IMR-90 (cell line): ENCODE measurements around the gene METTL22. TPM values are rescaled to one million over a fixed set of nuclear protein-coding genes. Genes with fewer than 3 reads are reported as not detected.

Experiments used
- ATAC-seq: fragments of 200-7000 bp; cut with Tn5 transposase; 2 replicates; pipeline ENCODE4 v1.9.1; 2020; ENCODE audit warnings: low read depth, mild to moderate bottlenecking, moderate library complexity
- BruUV-seq: library from RNA; stranded (reverse); fragments of 400-500 nt; replicated peaks from 2 replicates; lab custom pipeline; 2021; lab: Mats Ljungman, UMichigan
- CTCF ChIA-PET: fragments of 300-600 bp; formaldehyde crosslinking; extraction: SDS; loops from one replicate; lab custom pipeline; 2021; ENCODE audit warnings: antibody characterized with exemption; lab: Yijun Ruan, JAX
- POLR2A ChIA-PET: fragments of 300-600 bp; sonication (Branson Sonifier 250); formaldehyde crosslinking; loops from one replicate; lab custom pipeline; 2022; ENCODE audit warnings: antibody characterized with exemption; ENCODE audit not compliant: unreplicated experiment; lab: Charles Lee
- DNase-seq: peaks from one replicate; pipeline ENCODE4 v3.0.0; 2013
- H2AFZ ChIP-seq: replicated peaks from 2 replicates; pipeline ENCODE3; 2013; ENCODE audit warnings: low read length, mild to moderate bottlenecking; ENCODE audit not compliant: poor library complexity
- H2AK5ac ChIP-seq: 2 replicates; pipeline ENCODE4 v1.6.1; 2013; ENCODE audit warnings: low read depth, low read length, inconsistent platforms
- H2AK9ac ChIP-seq: replicated peaks from 2 replicates; pipeline ENCODE3; 2013; ENCODE audit warnings: mild to moderate bottlenecking, low read depth, low read length, moderate library complexity; ENCODE audit not compliant: poor library complexity
- H2BK120ac ChIP-seq: 2 replicates; pipeline ENCODE4 v1.6.1; 2013; ENCODE audit warnings: low read depth, low read length, inconsistent platforms
- H2BK15ac ChIP-seq: 3 replicates; pipeline ENCODE4 v1.6.1; 2013; ENCODE audit warnings: low read depth, low read length, inconsistent platforms
- H2BK20ac ChIP-seq: 2 replicates; pipeline ENCODE4 v1.6.1; 2013; ENCODE audit warnings: low read depth, mild to moderate bottlenecking, inconsistent platforms, low read length, moderate library complexity
- H2BK5ac ChIP-seq: 2 replicates; pipeline ENCODE4 v1.6.1; 2013; ENCODE audit warnings: mild to moderate bottlenecking, low read depth, low read length, inconsistent platforms; ENCODE audit not compliant: poor library complexity, severe bottlenecking
- H3K14ac ChIP-seq: replicated peaks from 2 replicates; pipeline ENCODE4 v1.6.1; 2013; ENCODE audit warnings: low read depth, low read length, inconsistent platforms
- H3K18ac ChIP-seq: 2 replicates; pipeline ENCODE4 v1.6.1; 2013; ENCODE audit warnings: low read depth, low read length, control low read depth
- H3K23ac ChIP-seq: 2 replicates; pipeline ENCODE4 v1.6.1; 2013; ENCODE audit warnings: low read depth, low read length, inconsistent platforms
- H3K27ac ChIP-seq: 2 replicates; pipeline ENCODE4 v1.5.1; 2013; ENCODE audit warnings: mild to moderate bottlenecking, control low read depth, low read length; ENCODE audit not compliant: insufficient read depth
- H3K27me3 ChIP-seq: 2 replicates; pipeline ENCODE4 v1.6.1; 2013; ENCODE audit warnings: low read length; ENCODE audit not compliant: control insufficient read depth, insufficient read depth
- H3K36me3 ChIP-seq: 2 replicates; pipeline ENCODE4 v1.6.1; 2013; ENCODE audit warnings: low read length, mixed read lengths; ENCODE audit not compliant: control insufficient read depth, insufficient read depth
- H3K4ac ChIP-seq: 2 replicates; pipeline ENCODE4 v1.6.1; 2013; ENCODE audit warnings: low read depth, low read length, inconsistent platforms
- H3K4me1 ChIP-seq: 2 replicates; pipeline ENCODE4 v1.6.1; 2013; ENCODE audit warnings: low read length, mixed read lengths; ENCODE audit not compliant: control insufficient read depth, insufficient read depth
- H3K4me2 ChIP-seq: 2 replicates; pipeline ENCODE4 v1.6.1; 2013; ENCODE audit warnings: low read depth, mild to moderate bottlenecking, control low read depth, low read length, moderate library complexity
- H3K4me3 ChIP-seq: 2 replicates; pipeline ENCODE4 v1.5.1; 2013; ENCODE audit warnings: low read depth, mild to moderate bottlenecking, control low read depth, low read length, moderate library complexity; ENCODE audit not compliant: insufficient read depth
- H3K56ac ChIP-seq: 2 replicates; pipeline ENCODE4 v1.6.1; 2013; ENCODE audit warnings: low read length, inconsistent platforms; ENCODE audit not compliant: insufficient read depth; ENCODE audit errors: extremely low read depth
- H3K79me1 ChIP-seq, 2 experiments: 2 replicates each; pipeline ENCODE4 v1.6.1; 2013; ENCODE audit warnings: low read length in 2 of 2, inconsistent platforms in 1 of 2, low read depth in 1 of 2
- H3K9ac ChIP-seq: 2 replicates; pipeline ENCODE4 v1.6.1; 2013; ENCODE audit warnings: low read depth, low read length, control low read depth
- H3K9me1 ChIP-seq: 2 replicates; pipeline ENCODE4 v1.6.1; 2013; ENCODE audit warnings: low read length, inconsistent platforms; ENCODE audit not compliant: insufficient read depth
- H3K9me3 ChIP-seq: 2 replicates; pipeline ENCODE4 v1.6.1; 2013; ENCODE audit warnings: low read length; ENCODE audit not compliant: control insufficient read depth, insufficient read depth
- H4K20me1 ChIP-seq: 2 replicates; pipeline ENCODE4 v1.6.1; 2013; ENCODE audit warnings: low read length, inconsistent platforms; ENCODE audit not compliant: insufficient read depth
- H4K5ac ChIP-seq: 2 replicates; pipeline ENCODE4 v1.6.1; 2013; ENCODE audit warnings: mild to moderate bottlenecking, low read depth, low read length, control low read depth
- H4K8ac ChIP-seq, 2 experiments: 2 replicates each; pipeline ENCODE4 v1.6.1; 2013; ENCODE audit warnings: low read depth in 2 of 2, low read length in 2 of 2, control low read depth in 1 of 2, inconsistent platforms in 1 of 2
- H4K91ac ChIP-seq: 2 replicates; pipeline ENCODE4 v1.6.1; 2013; ENCODE audit warnings: low read depth, low read length, inconsistent platforms; ENCODE audit not compliant: insufficient read depth
- BHLHE40 ChIP-seq: fragments of 150-350 bp; IDR thresholded peaks from 2 replicates; pipeline ENCODE4 v1.6.1; 2016; ENCODE audit warnings: mild to moderate bottlenecking, low read depth, low read length
- CEBPB ChIP-seq: IDR thresholded peaks from 2 replicates; pipeline ENCODE4 v1.6.1; 2012; ENCODE audit warnings: low read depth, low read length, improper control_type of control experiment
- CHD1 ChIP-seq: IDR thresholded peaks from 2 replicates; pipeline ENCODE4 v1.6.1; 2012; ENCODE audit warnings: low read depth, low read length, improper control_type of control experiment
- FOS ChIP-seq: fragments of 150-350 bp; IDR thresholded peaks from 2 replicates; pipeline ENCODE4 v1.6.1; 2016; ENCODE audit warnings: low read depth, low read length
- MAFK ChIP-seq: IDR thresholded peaks from 2 replicates; pipeline ENCODE4 v1.6.1; 2012; ENCODE audit warnings: low read depth, low read length, improper control_type of control experiment
- MAZ ChIP-seq: IDR thresholded peaks from 2 replicates; pipeline ENCODE4 v1.6.1; 2012; ENCODE audit warnings: low read depth, mild to moderate bottlenecking, low read length, improper control_type of control experiment, moderate library complexity, borderline replicate concordance
- MXI1 ChIP-seq: IDR thresholded peaks from 2 replicates; pipeline ENCODE4 v1.6.1; 2012; ENCODE audit warnings: low read depth, mild to moderate bottlenecking, low read length, moderate library complexity, borderline replicate concordance
- NFE2L2 ChIP-seq: fragments of 150-350 bp; IDR thresholded peaks from 2 replicates; pipeline ENCODE4 v1.6.1; 2016; ENCODE audit warnings: low read depth, mild to moderate bottlenecking, low read length
- POLR2A ChIP-seq: IDR thresholded peaks from 2 replicates; pipeline ENCODE4 v1.6.1; 2012; ENCODE audit warnings: mild to moderate bottlenecking, low read depth, low read length
- RAD21 ChIP-seq: IDR thresholded peaks from 2 replicates; pipeline ENCODE4 v1.6.1; 2012; ENCODE audit warnings: low read length, improper control_type of control experiment
- RCOR1 ChIP-seq: IDR thresholded peaks from 2 replicates; pipeline ENCODE4 v1.6.1; 2012; ENCODE audit warnings: mild to moderate bottlenecking, low read length, improper control_type of control experiment; ENCODE audit not compliant: insufficient replicate concordance
- RFX5 ChIP-seq: IDR thresholded peaks from 2 replicates; pipeline ENCODE4 v1.8.0; 2012; ENCODE audit warnings: low read depth, mild to moderate bottlenecking, low read length, moderate library complexity
- SMC3 ChIP-seq: fragments of 150-350 bp; IDR thresholded peaks from 2 replicates; pipeline ENCODE4 v1.6.1; 2016; ENCODE audit warnings: low read depth, mild to moderate bottlenecking, antibody characterized with exemption, low read length, moderate library complexity
- WGBS, 2 experiments: methylation state at CpG; one replicate each; pipeline versions ENCODE4 v1.1.5 to v1.1.7; 2013; ENCODE audit warnings: missing lambda C conversion rate in 2 of 2; ENCODE audit not compliant: insufficient read length in 1 of 2; ENCODE audit errors: extremely low coverage in 2 of 2; 5-methylcytosine and 5-hydroxymethylcytosine counted together
- dilution Hi-C: fragments of 300-500 bp; cut with HindIII; formaldehyde crosslinking; loops from one replicate; pipeline ENCODE4 v1.14.3; 2018; ENCODE audit warnings: low sequenced_read_pairs; ENCODE audit not compliant: unreplicated experiment
- in situ Hi-C: fragments of 300-500 bp; cut with MboI; formaldehyde crosslinking; loops from 3 replicates; pipeline ENCODE4 v1.14.3; 2019; ENCODE audit warnings: low sequenced_read_pairs, inconsistent platforms, mixed read lengths
- intact Hi-C: fragments of 100-400 bp; cut with micrococcal nuclease; formaldehyde crosslinking; loops from 2 replicates; pipeline ENCODE4 v1.10.0; 2022
- polyA plus RNA-seq, 3 experiments: library from polyadenylated mRNA; depleted of rRNA; stranded (reverse); fragments of >200 nt; gene quantifications; 2 replicates each; pipeline ENCODE4 v1.2.3, GENCODE V29; 2012; ENCODE audit warnings: low replicate concordance in 1 of 3
- total RNA-seq: library from RNA; depleted of rRNA; stranded (reverse); fragments of >200 nt; gene quantifications from 2 replicates; pipeline ENCODE4 v1.2.3, GENCODE V29; 2012
- TF ChIP-seq, protein P1 (sequence below): fragments of 150-350 bp; IDR thresholded peaks from 2 replicates; pipeline ENCODE4 v1.6.1; 2017; ENCODE audit warnings: mild to moderate bottlenecking, antibody characterized with exemption, low read length, low read depth
- TF ChIP-seq, protein P2 (sequence below): conservative IDR thresholded peaks from 2 replicates; pipeline ENCODE4 v1.5.1; 2012; ENCODE audit warnings: mild to moderate bottlenecking, low read depth, low read length, improper control_type of control experiment

Gene METTL22
- total and polyA plus RNA-seq, 2 of the 4 experiments (the other 2 are of a cell fraction): 27.2 to 51.2 TPM

DNA sequence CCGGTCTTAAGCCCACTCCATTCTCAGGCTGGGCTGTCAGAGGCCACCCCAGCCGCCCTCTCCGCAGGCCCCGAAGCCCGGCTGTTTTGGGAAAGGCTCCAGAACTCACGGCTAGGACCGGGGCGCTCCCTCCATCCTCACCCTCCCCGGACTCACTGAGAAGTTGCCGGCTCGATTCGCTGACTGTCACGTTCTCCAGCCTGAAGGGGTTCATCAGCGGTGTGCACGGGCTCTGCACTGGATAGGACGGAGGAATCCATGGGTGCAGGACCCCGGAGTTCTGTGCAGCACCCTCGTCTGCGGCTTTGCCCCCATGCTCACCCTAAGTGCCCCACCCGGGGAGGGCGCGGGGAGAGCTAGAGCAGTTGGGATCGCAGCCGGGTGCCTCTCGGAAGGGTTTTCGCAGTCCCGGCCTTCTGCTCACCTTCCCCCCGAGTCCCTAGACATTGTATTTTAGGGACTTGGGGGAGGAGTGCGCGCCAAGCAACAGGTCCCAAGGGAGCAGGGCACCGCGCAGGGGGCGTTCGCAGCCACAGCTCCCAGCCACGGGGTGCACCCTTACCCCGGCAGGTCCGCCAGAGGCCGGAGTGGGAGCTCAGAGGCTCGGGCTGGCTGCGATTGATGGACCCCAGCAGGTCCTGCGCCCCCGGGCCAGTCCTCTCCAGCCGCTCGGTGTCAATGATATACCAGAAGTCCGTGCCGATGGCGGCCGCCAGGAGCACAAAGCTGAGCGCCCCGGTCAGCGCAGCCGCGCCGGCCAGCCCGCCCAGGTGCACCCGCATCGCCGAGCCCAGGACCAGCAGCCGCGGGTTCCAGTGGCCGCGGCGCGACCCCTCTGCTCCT, 32.2 kb upstream of the METTL22 start:
- dilution Hi-C loops: no loop called here
- intact Hi-C loops: no loop called here
- no TSS peak for BruUV-seq
- H3K18ac ChIP-seq: no peak overlapping the region
- H4K5ac ChIP-seq: no peak overlapping the region
- ATAC-seq (no peak; the same call in 1 of the 2 replicates), DNase-seq (no peak)
- no peaks in the 10 kb centered on the region for H4K20me1 ChIP-seq
- H2BK20ac ChIP-seq: no peak overlapping the region
- no peak overlapping the region for H3K4me2 ChIP-seq
- H2BK5ac ChIP-seq: no peak overlapping the region
- no peak overlapping the region for H2BK15ac ChIP-seq
- no peaks in the 10 kb centered on the region for H3K4me1 ChIP-seq
- H3K79me1 ChIP-seq: no peaks in the 10 kb centered on the region
- no peak overlapping the region for H4K8ac ChIP-seq
- no peak overlapping the region for H3K4me3 ChIP-seq
- no peak overlapping the region for H4K91ac ChIP-seq
- H3K9ac ChIP-seq: no peak overlapping the region
- H3K27me3 ChIP-seq: peaks cover 32% of the 10 kb centered on the region
- H3K56ac ChIP-seq: no peak overlapping the region
- H3K23ac ChIP-seq: no peak overlapping the region
- WGBS, 2 experiments: 1% methylated on average over 47 of the region's 64 CpGs; no CpG with 5 or more reads in 1 of the 2 experiments
- H2BK120ac ChIP-seq: no peak overlapping the region
- H3K9me1 ChIP-seq: no peaks in the 10 kb centered on the region
- H3K4ac ChIP-seq: no peak overlapping the region
- POLR2A ChIA-PET: no interaction called here
- no peak overlapping the region for H2AFZ ChIP-seq
- no peaks in the 10 kb centered on the region for H3K36me3 ChIP-seq
- H3K9me3 ChIP-seq: peaks cover 2% of the 10 kb centered on the region; the same call in 1 of the 2 replicates
- TF ChIP-seq RFX5 (no peak), NFE2L2 (no peak), MAZ (no peak), RAD21 (no peak), MXI1 (no peak), CHD1 (no peak), RCOR1 (no peak), FOS (no peak), POLR2A (no peak), CEBPB (no peak), MAFK (no peak), BHLHE40 (no peak), SMC3 (no peak)
- TF ChIP-seq, protein P1, sequence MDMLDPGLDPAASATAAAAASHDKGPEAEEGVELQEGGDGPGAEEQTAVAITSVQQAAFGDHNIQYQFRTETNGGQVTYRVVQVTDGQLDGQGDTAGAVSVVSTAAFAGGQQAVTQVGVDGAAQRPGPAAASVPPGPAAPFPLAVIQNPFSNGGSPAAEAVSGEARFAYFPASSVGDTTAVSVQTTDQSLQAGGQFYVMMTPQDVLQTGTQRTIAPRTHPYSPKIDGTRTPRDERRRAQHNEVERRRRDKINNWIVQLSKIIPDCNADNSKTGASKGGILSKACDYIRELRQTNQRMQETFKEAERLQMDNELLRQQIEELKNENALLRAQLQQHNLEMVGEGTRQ: no peak
- TF ChIP-seq, protein P2, sequence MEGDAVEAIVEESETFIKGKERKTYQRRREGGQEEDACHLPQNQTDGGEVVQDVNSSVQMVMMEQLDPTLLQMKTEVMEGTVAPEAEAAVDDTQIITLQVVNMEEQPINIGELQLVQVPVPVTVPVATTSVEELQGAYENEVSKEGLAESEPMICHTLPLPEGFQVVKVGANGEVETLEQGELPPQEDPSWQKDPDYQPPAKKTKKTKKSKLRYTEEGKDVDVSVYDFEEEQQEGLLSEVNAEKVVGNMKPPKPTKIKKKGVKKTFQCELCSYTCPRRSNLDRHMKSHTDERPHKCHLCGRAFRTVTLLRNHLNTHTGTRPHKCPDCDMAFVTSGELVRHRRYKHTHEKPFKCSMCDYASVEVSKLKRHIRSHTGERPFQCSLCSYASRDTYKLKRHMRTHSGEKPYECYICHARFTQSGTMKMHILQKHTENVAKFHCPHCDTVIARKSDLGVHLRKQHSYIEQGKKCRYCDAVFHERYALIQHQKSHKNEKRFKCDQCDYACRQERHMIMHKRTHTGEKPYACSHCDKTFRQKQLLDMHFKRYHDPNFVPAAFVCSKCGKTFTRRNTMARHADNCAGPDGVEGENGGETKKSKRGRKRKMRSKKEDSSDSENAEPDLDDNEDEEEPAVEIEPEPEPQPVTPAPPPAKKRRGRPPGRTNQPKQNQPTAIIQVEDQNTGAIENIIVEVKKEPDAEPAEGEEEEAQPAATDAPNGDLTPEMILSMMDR: no peak
- CTCF ChIA-PET: no interaction called here
- in situ Hi-C loops: no loop called here
- no peak overlapping the region for H2AK5ac ChIP-seq
- no peak overlapping the region for H3K14ac ChIP-seq
- H3K27ac ChIP-seq: no peak overlapping the region
- H2AK9ac ChIP-seq: no peak overlapping the region
